Suppressor macrophage treated with lipopolysaccharide for 1 hour (primary cell): ENCODE data around the gene HSPA1L.
"Not testable (repeated sequence)": the region's sequence is repeated elsewhere in the genome, so short reads cannot be mapped to it uniquely, and the experiment has no call there.

Experiments used
- DNase-seq, 3 donors: peaks; one replicate each; pipeline ENCODE4 v3.0.0-alpha.2; 2020 to 2022

The HSPA1L gene

DNA sequence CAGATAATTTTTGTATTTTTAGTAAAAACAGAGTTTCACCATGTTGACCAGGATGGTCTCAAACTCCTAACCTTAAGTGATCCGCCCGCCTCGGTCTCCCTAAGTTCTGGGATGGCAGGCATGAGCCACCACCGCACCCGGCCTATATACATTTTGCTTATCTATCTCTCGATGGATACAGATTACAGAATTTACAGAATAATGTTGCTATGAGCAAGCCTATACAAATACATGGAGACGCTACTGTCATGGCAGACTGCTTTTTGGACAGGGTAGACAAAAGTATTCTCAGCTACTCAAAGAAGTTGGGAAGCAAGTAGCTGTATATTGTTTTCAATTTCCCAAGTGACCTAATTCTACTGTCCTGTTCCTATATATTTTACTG, 1.6 kb downstream of the HSPA1L start:
- no peak for DNase-seq

DNA sequence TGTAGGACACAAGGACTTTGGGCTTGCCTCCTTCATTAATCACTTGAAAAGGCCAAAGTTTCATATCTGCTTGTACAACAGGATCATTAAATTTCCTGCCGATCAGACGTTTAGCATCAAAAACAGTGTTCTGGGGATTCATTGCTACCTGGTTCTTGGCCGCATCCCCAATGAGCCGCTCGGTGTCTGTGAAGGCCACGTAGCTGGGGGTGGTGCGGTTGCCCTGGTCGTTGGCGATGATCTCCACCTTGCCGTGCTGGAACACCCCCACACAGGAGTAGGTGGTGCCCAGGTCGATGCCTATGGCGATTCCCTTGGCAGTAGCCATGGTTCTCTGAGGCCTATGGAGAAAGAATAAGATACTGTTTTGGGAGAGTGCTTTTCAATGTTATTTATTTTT, 3.4 kb downstream of the HSPA1L start:
- DNase-seq: no peak

DNA sequence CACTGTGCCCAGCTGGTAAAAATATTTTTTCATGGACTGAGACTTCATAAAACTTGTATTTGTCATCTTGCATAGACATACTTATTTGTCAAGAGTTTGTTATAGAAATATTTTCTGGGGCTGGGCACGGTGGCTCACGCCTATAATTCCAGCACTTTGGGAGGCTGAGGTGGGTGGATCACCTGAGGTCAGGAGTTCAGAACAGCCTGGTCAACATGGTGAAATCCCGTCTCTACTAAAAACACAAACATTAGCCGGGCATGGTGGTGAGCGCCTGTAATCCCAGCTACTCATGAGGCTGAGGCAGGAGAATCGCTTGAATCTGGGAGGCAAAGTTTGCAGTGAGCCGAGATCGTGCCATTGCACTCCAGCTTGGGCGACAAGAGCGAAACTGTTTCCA, 6.5 kb downstream of the HSPA1L start:
- not testable (repeated sequence) for DNase-seq

GRCh38 chr6:31806470-31807272, 8.4 kb downstream of the HSPA1L start, which contains the start of gene LSM2:
TSS of gene LSM2 (minus strand) at chr6:31806966. CDS start at chr6:31806757, 209 bp downstream.
- peak; percentile 99 for DNase-seq

GRCh38 chr6:31805939-31806469, 9.1 kb downstream of the HSPA1L start:
- DNase-seq: peak in 1 of 3 donors; percentile 18

DNA sequence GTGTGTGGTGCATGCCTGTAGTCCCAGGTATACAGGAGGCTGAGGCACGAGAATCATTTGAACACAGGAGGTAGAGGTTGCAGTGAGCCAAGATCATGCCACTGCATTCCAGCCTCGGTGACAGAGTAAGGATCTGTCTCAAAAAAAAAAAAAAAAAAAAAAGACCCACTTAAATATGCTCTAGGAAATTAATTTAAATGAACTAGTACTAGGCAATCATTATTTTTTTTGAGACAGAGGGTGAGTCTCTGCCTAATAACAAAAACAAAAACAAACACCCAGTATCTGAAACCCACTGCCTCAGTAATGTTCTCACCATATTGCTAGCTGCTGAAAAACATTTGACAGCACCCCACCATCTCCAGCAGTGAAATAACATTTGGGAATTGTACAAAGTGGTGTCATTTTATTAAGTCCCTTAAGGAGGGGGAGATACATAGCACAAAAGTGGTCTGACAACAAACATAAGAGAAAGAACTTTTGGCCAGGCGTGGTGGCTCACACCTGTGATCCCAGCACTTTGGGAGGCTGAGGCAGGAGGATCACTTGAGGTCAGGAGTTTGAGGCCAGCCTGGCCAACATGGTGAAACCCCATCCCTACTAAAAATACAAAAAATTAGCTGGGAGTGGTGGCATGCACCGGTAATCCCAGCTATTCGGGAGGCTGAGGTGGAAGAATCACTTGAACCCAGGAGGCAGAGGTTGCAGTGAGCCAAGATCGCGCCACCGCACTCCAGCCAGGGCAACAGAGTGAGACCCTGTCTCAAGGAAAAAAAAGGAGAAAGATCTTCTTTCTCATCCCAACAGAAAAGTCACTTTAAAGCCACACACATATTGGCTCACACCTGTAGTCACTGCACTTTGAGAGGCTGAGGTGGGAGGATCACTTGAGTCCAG, 13.8 kb downstream of the HSPA1L start:
- not testable (repeated sequence) for DNase-seq

- DNase-seq: no peak
These were observed 15.3 kb downstream of the HSPA1L start for GRCh38 chr6:31799781-31800180.

DNA sequence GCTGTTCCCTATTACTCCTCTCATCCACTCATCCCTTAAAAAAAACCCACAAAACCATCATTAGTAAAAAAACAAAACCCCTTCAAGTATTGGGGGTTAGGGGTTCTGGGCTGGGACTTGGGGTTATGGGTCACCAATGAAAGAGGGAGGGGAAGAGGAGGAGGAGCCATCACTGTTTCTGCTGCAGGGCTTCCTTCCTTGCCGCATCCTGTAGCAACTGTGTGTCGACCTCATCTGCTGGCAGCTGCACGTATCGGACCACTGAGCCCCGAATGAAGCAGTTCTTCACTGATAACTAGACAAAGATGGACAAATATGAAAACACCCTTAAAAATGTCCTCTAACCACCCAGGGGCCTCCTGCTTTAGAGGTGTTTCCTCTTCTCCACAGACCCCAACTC, 17.5 kb downstream of the HSPA1L start:
- DNase-seq: no peak

GRCh38 chr6:31796993-31797385, 18.1 kb downstream of the HSPA1L start:
- no peak for DNase-seq

- peak; percentile 97 to 99 (median 98) for DNase-seq
These were observed 19.3 kb downstream of the HSPA1L start, which contains the start of gene VARS1 for GRCh38 chr6:31795616-31796298. TSS of gene VARS1 (minus strand) at chr6:31795752. CDS start at chr6:31795217, 535 bp downstream.

- peak in 1 of 3 donors; percentile 67 for DNase-seq
These were observed 20.0 kb downstream of the HSPA1L start for GRCh38 chr6:31794866-31795615.

DNA sequence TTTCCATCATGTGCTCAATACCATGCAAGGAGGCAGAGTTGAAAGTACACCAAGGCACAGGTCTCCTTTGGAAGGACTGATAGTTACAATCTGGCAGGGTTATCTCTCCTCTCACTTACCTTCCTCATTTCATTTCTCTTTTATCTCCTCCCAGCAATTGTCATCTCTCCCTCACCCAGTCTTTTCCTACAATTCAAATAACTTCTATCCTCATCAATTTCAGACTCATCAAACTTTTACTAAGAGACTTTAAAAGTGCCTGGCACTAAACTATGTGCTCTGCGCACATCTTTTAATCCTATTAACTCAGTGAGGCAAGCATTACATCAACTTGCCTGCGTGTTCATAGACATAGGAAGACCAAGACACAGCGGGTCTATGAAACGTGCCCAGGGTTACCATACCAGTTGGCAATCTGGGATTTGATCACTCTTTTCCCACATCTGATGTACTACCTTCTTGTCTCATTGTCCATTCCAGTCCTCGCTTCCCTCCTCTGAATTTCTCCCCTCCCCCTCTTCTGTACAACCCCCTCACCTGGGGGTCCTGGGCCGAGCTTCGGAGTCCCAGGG, 20.7 kb downstream of the HSPA1L start:
- DNase-seq: no peak

DNA sequence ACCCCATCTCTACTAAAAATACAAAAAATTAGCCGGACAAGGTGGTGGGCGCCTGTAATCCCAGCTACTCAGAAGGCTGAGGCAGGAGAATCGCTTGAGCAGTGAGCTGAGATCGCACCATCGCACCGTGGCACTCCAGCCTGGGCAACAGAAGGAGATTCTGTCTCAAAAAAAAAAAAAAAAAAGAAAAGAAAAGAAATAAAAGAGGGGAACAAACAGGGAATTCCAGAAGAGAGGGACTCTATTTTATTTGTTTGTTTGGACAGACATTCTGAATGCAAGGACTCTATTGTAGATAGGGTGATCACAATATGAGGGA, 21.2 kb downstream of the HSPA1L start:
- DNase-seq: not testable (repeated sequence)

DNA sequence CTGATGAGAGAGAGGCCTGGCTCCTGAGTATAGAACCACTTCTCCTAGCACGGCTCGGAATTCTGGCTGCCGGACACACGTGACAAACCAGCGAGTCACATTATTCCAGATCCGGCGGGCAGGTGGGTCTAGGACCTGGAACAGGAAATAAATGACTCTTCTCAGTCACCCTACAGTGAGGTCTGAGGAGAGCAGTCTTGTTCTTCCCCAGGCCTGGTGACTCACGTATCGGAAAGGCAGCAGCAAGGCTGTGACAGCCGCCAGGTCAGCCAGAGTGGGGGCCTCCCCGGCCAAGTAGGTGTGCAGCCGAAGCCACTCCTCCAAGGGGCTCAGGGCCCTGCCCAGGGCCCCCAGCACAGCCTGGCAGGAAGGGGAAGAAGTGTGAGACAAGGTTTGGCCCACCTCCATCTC, 22.3 kb downstream of the HSPA1L start:
- no peak for DNase-seq

- no peak for DNase-seq
These were observed 23.1 kb downstream of the HSPA1L start for GRCh38 chr6:31792090-31792374.

- DNase-seq: peak; percentile 49 to 56 (median 55)
These were observed 23.6 kb downstream of the HSPA1L start for GRCh38 chr6:31791324-31792089.

GRCh38 chr6:31785475-31785874, 29.6 kb downstream of the HSPA1L start:
- DNase-seq: no peak

DNA sequence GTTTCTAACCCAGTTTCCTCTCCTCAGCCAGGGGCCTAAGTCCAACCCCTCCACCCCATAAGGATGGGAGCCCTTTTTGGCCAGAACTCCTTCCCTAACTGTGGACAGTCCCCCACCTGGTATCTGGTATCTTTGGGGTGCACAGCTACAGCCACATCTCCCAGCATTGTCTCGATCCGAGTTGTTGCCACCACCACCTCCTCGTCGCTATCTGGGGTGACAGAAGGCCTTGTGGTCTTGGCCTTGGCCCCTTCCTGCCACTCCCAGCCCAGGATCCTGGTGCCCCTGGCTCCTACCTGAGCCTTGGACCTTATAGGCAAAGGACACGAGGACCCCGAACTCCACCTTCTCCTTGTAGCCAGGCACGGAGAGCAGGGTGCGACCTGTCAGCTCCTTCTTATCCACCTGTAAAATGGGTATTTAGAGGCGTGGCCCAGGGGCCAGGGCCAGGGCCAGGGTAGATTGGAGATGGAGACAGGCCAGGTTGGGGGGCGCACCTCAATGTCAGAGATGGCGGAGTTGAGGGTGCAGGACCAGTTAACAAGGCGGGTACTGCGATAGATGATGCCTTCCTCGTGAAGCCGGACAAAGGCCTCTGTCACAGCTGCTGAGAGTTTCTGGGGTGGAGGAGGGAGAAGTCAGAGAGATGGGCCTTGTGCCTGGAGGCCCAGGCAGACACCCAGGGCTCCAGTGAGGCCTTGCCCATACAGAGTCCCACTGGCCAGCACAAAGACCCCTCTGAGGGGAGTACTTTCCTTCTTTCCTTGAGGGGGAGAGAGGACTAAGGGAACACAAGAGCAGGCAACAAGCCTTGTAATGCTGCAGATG, 30.8 kb downstream of the HSPA1L start:
- no peak for DNase-seq

DNA sequence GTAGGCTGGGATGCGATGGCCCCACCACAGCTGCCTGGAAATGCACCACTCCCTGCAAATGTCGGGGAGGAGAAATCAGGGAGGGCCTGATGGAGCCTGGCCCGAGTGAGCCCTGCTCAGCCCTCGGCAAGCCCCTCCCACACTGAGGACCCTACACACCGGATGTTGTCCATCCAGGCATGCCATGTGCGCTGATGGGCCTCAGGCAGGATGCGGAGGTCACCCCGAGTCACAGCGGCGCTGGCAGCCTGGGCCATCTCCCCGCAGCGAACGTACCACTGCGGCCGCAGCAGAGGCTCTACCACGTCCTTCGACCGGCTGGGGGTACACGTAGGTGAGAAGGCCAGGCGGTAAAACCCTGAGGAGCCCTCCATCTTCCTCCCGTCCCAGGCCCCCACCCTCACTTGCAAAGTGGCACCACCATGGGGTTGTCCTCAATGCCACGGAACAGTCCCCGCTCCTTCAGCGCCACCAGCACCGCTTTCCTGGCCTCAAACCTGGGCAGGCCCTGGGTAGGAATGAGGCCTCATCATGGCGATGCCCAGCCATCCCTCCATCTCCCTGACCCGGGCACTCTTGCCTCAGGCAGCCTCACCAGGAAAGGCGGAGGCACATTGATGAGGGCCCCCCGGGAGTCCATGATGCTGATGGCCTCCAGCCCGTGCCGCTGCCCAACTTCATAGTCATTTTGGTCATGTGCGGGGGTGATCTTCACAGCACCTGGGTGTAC, 32.8 kb downstream of the HSPA1L start:
- DNase-seq: no peak
